ENCODE data around the gene ZRANB1.
A peak's percentile ranks its signal among the peaks of the same experiment; 100 is the strongest.
"Not testable (repeated sequence)": the region's sequence is repeated elsewhere in the genome, so short reads cannot be mapped to it uniquely, and the experiment has no call there.

ZRANB1 gene

GRCh38 chr10:124941823-124942222, at the start of gene ZRANB1:
Gene ZRANB1, plus strand, starts transcription at chr10:124942123. Its CDS starts 371 bp downstream, at chr10:124942494.
- no peak for DNase-seq

- DNase-seq: no peak
These were observed 49.0 kb upstream of the ZRANB1 start for GRCh38 chr10:124892905-124893304.

GRCh38 chr10:124894569-124895215, 47.2 kb upstream of the ZRANB1 start:
- DNase-seq: no peak

GRCh38 chr10:124896751-124897150, 45.2 kb upstream of the ZRANB1 start:
- DNase-seq: no peak

- DNase-seq: no peak
These were observed 43.5 kb upstream of the ZRANB1 start for GRCh38 chr10:124898471-124898870.

GRCh38 chr10:124899151-124899550, 42.8 kb upstream of the ZRANB1 start:
- DNase-seq: no peak

- DNase-seq: no peak
These were observed 39.5 kb upstream of the ZRANB1 start for GRCh38 chr10:124902462-124902861.

GRCh38 chr10:124903111-124903510, 38.8 kb upstream of the ZRANB1 start:
- DNase-seq: no peak

- no peak for DNase-seq
These were observed 37.1 kb upstream of the ZRANB1 start for GRCh38 chr10:124904796-124905195.

- no peak for DNase-seq
These were observed 35.3 kb upstream of the ZRANB1 start for GRCh38 chr10:124906551-124907001.

- DNase-seq: no peak
These were observed 32.4 kb upstream of the ZRANB1 start for GRCh38 chr10:124909563-124909962.

GRCh38 chr10:124911124-124912067, 30.5 kb upstream of the ZRANB1 start:
- no peak for DNase-seq

- DNase-seq: no peak
These were observed 29.6 kb upstream of the ZRANB1 start for GRCh38 chr10:124912101-124912886.

- DNase-seq: no peak
These were observed 28.8 kb upstream of the ZRANB1 start for GRCh38 chr10:124913167-124913566.

- not testable (repeated sequence) for DNase-seq
These were observed 27.5 kb upstream of the ZRANB1 start for GRCh38 chr10:124914398-124914797.

- no peak for DNase-seq
These were observed 25.8 kb upstream of the ZRANB1 start for GRCh38 chr10:124916098-124916584.

GRCh38 chr10:124916585-124917427, 25.1 kb upstream of the ZRANB1 start:
- peak; percentile 89 for DNase-seq

- DNase-seq: peak; percentile 16
These were observed 24.3 kb upstream of the ZRANB1 start for GRCh38 chr10:124917428-124918190.

- no peak for DNase-seq
These were observed 23.6 kb upstream of the ZRANB1 start for GRCh38 chr10:124918191-124918830.

GRCh38 chr10:124918906-124919305, 23.0 kb upstream of the ZRANB1 start:
- DNase-seq: no peak

- no peak for DNase-seq
These were observed 20.7 kb upstream of the ZRANB1 start for GRCh38 chr10:124921261-124921660.
